SW480 (cell line): ENCODE measurements around the gene CACNA2D3.

Source experiments
- DNase-seq: peaks from one replicate; pipeline ENCODE4 v3.0.0-alpha.2; 2016; ENCODE audit warnings: low spot score

CACNA2D3 gene

GRCh38 chr3:54917174-54917573, 794.8 kb downstream of the CACNA2D3 start:
- DNase-seq, result no peak

- no peak for DNase-seq
These were observed 795.5 kb downstream of the CACNA2D3 start for GRCh38 chr3:54917862-54918261.

- no peak for DNase-seq
These were observed 796.2 kb downstream of the CACNA2D3 start for GRCh38 chr3:54918516-54918915.

GRCh38 chr3:54928046-54928770, 805.9 kb downstream of the CACNA2D3 start, which contains the start of gene LRTM1:
Gene LRTM1 (minus strand): TSS chr3:54928059. CDS start chr3:54927911, 148 bp downstream.
- no peak for DNase-seq

GRCh38 chr3:54931182-54931581, 808.8 kb downstream of the CACNA2D3 start:
- DNase-seq, result no peak

- DNase-seq, result no peak
These were observed 810.3 kb downstream of the CACNA2D3 start for GRCh38 chr3:54932606-54933005.

GRCh38 chr3:54935869-54936268, 813.5 kb downstream of the CACNA2D3 start:
- DNase-seq, result no peak

GRCh38 chr3:54936561-54936960, 814.2 kb downstream of the CACNA2D3 start:
- DNase-seq, result no peak

GRCh38 chr3:54939557-54940300, 817.4 kb downstream of the CACNA2D3 start:
- peak; percentile 90 for DNase-seq

GRCh38 chr3:54940971-54941370, 818.6 kb downstream of the CACNA2D3 start:
- DNase-seq, result no peak

- no peak for DNase-seq
These were observed 819.5 kb downstream of the CACNA2D3 start for GRCh38 chr3:54941690-54942362.

- no peak for DNase-seq
These were observed 827.2 kb downstream of the CACNA2D3 start for GRCh38 chr3:54949491-54950044.

- DNase-seq, result no peak
These were observed 828.1 kb downstream of the CACNA2D3 start for GRCh38 chr3:54950391-54951003.

- DNase-seq, result peak; percentile 21
These were observed 829.1 kb downstream of the CACNA2D3 start for GRCh38 chr3:54951405-54951804.

- DNase-seq, result peak; percentile 53
These were observed 831.7 kb downstream of the CACNA2D3 start for GRCh38 chr3:54954022-54954421.

- DNase-seq, result no peak
These were observed 832.2 kb downstream of the CACNA2D3 start for GRCh38 chr3:54954521-54954920.

GRCh38 chr3:54955496-54955895, 833.1 kb downstream of the CACNA2D3 start:
- DNase-seq, result no peak

GRCh38 chr3:54955941-54956340, 833.6 kb downstream of the CACNA2D3 start:
- no peak for DNase-seq

GRCh38 chr3:54957711-54958110, 835.4 kb downstream of the CACNA2D3 start:
- DNase-seq, result no peak

- no peak for DNase-seq
These were observed 837.7 kb downstream of the CACNA2D3 start for GRCh38 chr3:54960082-54960481.

- no peak for DNase-seq
These were observed 838.3 kb downstream of the CACNA2D3 start for GRCh38 chr3:54960701-54961100.

- no peak for DNase-seq
These were observed 839.8 kb downstream of the CACNA2D3 start for GRCh38 chr3:54962200-54962599.
